Measurements from ENCODE around the gene WDR12.

DNA sequence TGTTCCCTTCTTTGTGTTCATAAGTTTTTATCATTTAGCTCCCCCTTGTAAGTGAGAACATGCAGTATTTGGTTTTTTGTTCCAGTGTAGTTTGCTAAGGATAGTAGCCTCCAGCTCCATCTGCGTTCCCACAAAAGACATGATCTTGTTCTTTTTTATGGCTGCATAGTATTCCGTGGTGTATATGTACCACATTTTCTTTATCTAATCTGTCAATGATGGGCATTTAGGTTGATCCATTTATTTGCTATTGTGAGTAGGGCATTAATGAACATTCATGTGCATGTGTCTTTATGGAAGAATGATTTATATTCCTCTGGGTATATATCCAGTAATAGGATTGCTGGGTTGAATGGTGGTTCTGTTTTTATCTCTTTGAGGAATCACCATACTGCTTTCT, 34.0 kb upstream of the WDR12 start:
- no peak for TF ChIP-seq EP300 (IDR thresholded peaks at IDR 0.05; ENCODE audit: borderline replicate concordance)
- TF ChIP-seq, protein P1, sequence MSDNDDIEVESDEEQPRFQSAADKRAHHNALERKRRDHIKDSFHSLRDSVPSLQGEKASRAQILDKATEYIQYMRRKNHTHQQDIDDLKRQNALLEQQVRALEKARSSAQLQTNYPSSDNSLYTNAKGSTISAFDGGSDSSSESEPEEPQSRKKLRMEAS (IDR thresholded peaks at IDR 0.05): no peak
- TF ChIP-seq YY1 (IDR thresholded peaks at IDR 0.05; ENCODE audit: low read depth): no peak
- no peak for TF ChIP-seq EGR1 (IDR thresholded peaks at IDR 0.05)
- TF ChIP-seq RAD21 (IDR thresholded peaks at IDR 0.05; ENCODE audit: low read depth): no peak
- no peak for TF ChIP-seq TEAD4 (IDR thresholded peaks at IDR 0.05)
- TF ChIP-seq TAF1 (IDR thresholded peaks at IDR 0.05; ENCODE audit: low read depth): no peak
- no peak for TF ChIP-seq ZBTB7A (IDR thresholded peaks at IDR 0.05; ENCODE audit: low read depth)

Data from Ishikawa (cell line).